GM20000 (cell line): ENCODE data around the gene ACTR1B.

ENCODE experiments used
- DNase-seq: peaks from one replicate; pipeline ENCODE4 v3.0.0; 2012; ENCODE audit warnings: low spot score
- TF ChIP-seq, protein P1 (sequence below): IDR thresholded peaks from 2 replicates; pipeline ENCODE4 v1.5.1; 2012; ENCODE audit warnings: mild to moderate bottlenecking, control low read depth; ENCODE audit errors: extremely low read depth, missing control alignments

The ACTR1B gene

DNA sequence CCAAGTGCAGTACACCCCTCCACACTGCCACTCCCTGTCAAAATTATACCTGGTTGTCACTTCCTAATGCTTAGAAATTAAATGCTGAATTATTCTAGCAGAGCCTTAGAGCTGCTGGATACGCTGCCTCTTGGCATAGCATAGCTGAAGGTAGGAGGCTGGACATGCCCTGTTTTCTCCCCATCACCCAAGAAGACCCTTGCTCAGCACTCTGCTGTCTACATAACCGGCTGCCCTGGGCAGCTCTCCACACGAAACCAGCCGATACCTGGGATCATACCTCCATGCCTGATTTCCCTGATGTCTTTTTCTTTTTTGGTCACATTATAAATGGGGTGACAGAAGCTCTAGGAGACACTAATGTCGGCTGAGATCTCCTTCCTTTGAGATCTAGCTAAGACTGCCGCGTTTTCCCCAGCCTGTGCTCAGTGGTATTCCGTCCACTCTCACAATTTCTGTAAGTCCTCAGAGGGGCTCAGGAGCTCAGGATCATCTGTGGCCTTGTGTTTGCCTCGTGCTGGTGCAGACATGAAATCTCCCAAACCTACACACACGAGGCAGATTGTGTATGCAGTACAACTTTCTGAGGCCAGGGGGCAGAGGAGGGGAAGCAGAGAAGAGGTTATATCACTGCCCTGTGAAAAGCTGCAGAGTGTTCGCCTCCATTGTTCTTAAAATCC, 36.1 kb upstream of the ACTR1B start:
- TF ChIP-seq, protein P1, sequence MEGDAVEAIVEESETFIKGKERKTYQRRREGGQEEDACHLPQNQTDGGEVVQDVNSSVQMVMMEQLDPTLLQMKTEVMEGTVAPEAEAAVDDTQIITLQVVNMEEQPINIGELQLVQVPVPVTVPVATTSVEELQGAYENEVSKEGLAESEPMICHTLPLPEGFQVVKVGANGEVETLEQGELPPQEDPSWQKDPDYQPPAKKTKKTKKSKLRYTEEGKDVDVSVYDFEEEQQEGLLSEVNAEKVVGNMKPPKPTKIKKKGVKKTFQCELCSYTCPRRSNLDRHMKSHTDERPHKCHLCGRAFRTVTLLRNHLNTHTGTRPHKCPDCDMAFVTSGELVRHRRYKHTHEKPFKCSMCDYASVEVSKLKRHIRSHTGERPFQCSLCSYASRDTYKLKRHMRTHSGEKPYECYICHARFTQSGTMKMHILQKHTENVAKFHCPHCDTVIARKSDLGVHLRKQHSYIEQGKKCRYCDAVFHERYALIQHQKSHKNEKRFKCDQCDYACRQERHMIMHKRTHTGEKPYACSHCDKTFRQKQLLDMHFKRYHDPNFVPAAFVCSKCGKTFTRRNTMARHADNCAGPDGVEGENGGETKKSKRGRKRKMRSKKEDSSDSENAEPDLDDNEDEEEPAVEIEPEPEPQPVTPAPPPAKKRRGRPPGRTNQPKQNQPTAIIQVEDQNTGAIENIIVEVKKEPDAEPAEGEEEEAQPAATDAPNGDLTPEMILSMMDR = peak; percentile 52
- peak; percentile 63 for DNase-seq

DNA sequence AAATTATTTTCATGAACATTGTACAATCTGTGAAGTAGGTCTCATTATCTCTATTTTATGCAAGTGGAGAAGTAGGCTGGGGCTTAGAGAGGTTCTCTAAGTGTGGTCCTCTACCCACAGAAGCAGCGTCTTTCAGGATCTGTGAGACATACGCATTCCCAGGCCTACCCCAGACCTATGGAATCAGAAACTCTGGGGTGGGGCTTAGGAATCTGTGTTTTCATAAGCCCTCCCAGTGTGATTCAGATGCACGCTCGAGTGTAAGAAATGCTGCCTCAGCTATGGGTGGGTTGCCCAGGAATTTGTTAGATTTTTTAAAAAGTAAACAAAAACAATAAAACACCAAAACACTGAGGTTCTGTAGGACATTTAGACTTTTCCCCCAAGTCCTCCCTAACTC, 34.7 kb upstream of the ACTR1B start:
- DNase-seq = no peak
- TF ChIP-seq, protein P1 = no peak

DNA sequence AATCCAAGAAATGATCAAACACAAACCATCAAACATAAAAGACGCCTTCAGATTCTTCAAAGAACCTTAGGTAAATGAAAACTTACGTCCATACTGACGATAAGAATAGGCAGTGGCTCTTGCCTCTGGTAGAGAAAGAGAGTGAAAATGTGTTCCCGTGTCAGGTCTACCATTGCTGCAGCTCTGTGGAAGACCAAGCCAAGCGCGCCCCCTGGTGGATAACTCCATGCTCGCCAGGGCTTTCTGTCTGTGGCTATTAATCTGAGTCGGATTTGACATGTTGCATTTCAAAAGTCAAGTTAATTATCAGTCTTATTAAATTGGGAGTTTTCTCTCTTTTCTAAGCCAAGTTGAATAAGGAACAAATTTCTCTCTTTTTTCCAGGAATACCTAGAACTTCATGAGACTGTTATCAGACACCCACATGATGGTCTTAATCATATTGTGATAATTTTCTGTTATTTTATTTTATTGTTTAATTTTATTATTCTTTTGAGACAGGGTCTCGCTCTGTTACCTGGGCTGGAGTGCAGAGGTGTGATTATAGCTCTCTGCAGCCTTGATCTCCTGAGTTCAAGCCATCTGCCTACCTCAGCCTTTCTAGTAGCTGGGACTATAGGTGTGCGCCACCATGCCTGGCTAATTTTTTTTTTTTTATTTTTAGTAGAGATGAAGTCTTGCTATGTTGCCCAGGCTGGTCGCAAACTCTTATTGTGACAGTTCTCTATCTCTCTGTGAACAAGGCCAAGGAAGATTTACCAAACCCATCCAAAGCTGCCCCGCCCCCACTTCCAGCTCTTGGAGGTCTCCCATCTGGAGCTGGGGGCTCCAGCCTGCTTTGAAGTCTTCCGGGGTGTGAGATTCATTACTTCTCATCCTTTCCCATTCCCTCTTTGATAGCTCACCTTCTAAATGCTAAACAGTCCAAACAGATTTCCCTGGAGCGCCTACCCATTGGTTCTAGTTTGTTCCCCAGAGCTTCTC, 33.7 kb upstream of the ACTR1B start:
- DNase-seq = peak; percentile 82
- TF ChIP-seq, protein P1 = peak; percentile 65

DNA sequence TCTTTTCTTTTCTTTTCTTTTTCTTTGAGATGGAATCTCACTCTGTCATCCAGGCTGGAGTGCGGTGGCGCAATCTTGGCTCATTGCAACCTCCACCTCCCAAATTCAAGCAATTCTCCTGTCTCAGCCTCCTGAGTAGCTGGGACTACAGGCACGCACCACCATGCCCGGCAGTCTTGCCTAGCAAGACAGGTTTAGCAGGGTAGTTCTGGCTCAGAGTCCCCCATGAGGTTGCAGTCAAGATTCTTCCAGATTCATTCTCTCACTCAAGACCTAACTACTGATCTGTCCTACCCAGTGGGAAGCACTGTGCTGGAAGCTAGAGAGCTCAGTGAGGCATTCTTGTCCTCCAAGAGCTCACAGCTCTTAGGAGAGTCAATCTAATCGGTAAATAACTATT, 31.9 kb upstream of the ACTR1B start:
- TF ChIP-seq, protein P1 = no peak

DNA sequence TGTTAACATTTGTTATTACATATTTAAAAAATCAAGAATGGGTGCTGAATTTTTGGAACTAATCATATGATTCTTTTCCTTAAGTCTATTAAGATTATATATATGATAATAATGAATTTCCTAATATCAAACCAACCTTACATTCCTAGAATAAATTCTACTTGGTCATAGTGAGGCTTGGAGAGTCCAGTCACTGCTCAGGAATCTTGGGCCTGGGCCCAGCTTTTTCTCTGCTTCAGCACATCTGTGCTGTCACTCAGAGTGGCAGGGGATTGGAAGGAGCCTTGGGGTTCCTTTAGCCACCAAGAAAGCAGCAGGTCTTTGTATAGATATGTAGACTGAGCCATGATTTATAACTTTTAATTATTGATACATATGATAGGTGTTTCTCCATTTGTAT, 29.6 kb upstream of the ACTR1B start:
- DNase-seq = no peak
- TF ChIP-seq, protein P1 = no peak

More for the DNA sequence above, 31.9 kb upstream of the ACTR1B start:
- DNase-seq = no peak

DNA sequence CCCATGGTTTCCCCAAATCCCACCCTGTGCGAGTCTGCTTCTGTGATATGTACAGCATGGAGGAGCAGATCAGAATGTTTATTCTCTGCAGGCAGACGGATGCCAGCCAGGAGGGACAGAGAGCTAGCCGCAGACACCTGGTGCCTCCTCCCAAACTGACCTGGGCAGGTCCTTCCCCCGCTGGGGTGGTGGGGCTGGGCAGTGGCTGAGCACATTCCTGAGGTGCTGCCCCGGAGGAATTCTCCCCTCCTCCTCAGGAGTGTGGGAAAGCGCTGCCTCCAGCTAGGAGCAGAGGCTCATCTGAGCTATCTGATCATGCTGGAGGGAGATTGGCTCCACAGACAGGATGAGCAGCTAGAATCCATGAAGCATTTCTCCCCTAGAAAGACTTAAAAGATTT, 27.3 kb upstream of the ACTR1B start:
- no peak for DNase-seq
- TF ChIP-seq, protein P1 = no peak
